SJCRH30 (cell line): ENCODE measurements around the gene IQCE. TPM values are rescaled to one million over a fixed set of nuclear protein-coding genes. Genes with fewer than 3 reads are reported as not detected.

Experiments used
- DNase-seq, 2 experiments: peaks; one replicate each; pipeline ENCODE4 v3.0.0-alpha.2; 2015 to 2020
- H3K27ac ChIP-seq: fragments of 250-450 bp; sonication (Bioruptor Pico); 2 replicates; pipeline ENCODE4 v1.5.1; 2020; ENCODE audit warnings: mild to moderate bottlenecking, moderate library complexity
- H3K27me3 ChIP-seq: fragments of 250-450 bp; sonication (Bioruptor Pico); 2 replicates; pipeline ENCODE4 v1.5.1; 2020; ENCODE audit warnings: mild to moderate bottlenecking, moderate library complexity
- H3K36me3 ChIP-seq: fragments of 250-450 bp; sonication (Bioruptor Pico); 2 replicates; pipeline ENCODE4 v1.5.1; 2020; ENCODE audit warnings: mild to moderate bottlenecking, moderate library complexity
- H3K4me1 ChIP-seq: fragments of 250-450 bp; sonication (Bioruptor Pico); 2 replicates; pipeline ENCODE4 v1.5.1; 2020; ENCODE audit warnings: mild to moderate bottlenecking, moderate library complexity
- H3K4me3 ChIP-seq: fragments of 250-450 bp; sonication (Bioruptor Pico); 2 replicates; pipeline ENCODE4 v1.5.1; 2020; ENCODE audit warnings: mild to moderate bottlenecking, moderate library complexity
- H3K9me3 ChIP-seq: fragments of 250-450 bp; sonication (Bioruptor Pico); replicated peaks from 2 replicates; pipeline ENCODE4 v1.5.1; 2020; ENCODE audit warnings: mild to moderate bottlenecking, moderate library complexity
- total RNA-seq: library from RNA; depleted of rRNA; stranded (reverse); fragments of >200 nt; shearing (Covaris generic); gene quantifications from 2 replicates; pipeline ENCODE4 v1.2.3, GENCODE V29; 2014; rRNA removed

The IQCE gene
- total RNA-seq, 1 experiment from 2014 or later, result 5.0 TPM

DNA sequence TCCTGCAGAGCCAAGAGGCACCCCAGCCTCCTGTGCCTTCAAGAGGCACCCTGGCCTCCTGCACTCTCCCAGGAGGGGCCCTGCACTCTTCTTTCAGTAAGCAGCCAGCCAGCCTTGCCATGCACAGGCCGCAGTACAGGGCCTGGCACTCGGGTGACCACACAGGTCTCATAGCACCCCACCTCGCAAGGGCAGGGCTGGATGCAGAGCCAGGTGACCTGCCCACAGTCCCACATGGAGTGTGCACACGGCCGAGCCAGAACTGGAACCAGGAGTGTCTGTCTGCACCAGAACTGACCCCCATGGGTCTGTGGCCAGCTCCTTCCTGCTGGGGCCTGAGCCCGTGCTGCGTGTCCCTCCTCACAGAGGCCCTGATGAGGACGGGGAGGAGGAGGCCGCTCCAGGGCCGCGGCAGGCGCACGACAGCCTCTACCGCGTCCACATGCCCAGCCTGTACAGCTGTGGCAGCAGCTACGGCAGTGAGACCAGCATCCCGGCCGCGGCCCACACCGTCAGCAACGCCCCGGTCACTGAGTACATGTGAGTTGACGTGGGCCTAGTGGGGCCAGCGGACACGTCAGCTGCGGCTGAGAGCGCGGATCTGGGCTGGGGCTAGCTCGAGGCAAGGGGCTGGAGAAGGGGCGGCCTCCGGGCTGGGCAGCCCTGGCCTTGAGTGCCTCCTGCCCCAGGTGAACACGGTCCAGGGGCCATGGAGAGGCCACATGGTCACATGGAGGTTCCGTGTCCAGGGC, 99.3 kb downstream of the IQCE start:
- Histone ChIP-seq H3K4me3 (no peak overlapping the region), H3K36me3 (peaks cover 33% of the 10 kb centered on the region), H3K9me3 (no peaks in the 10 kb centered on the region), H3K27me3 (no peaks in the 10 kb centered on the region), H3K4me1 (no peaks in the 10 kb centered on the region), H3K27ac (no peak overlapping the region)
- DNase-seq, result no peak

GRCh38 chr7:2658941-2659340, 100.2 kb downstream of the IQCE start:
- no peaks in the 10 kb centered on the region for H3K9me3 ChIP-seq
- H3K36me3 ChIP-seq, result peaks cover 24% of the 10 kb centered on the region
- H3K4me1 ChIP-seq, result no peaks in the 10 kb centered on the region
- DNase-seq, result no peak
- H3K27ac ChIP-seq, result no peak overlapping the region
- H3K27me3 ChIP-seq, result no peaks in the 10 kb centered on the region
- H3K4me3 ChIP-seq, result no peak overlapping the region

- no peaks in the 10 kb centered on the region for H3K4me1 ChIP-seq
- no peaks in the 10 kb centered on the region for H3K9me3 ChIP-seq
- peaks cover 22% of the 10 kb centered on the region for H3K36me3 ChIP-seq
- no peaks in the 10 kb centered on the region for H3K27me3 ChIP-seq
- DNase-seq, result no peak
- no peak overlapping the region for H3K4me3 ChIP-seq
- no peak overlapping the region for H3K27ac ChIP-seq
These were observed 101.0 kb downstream of the IQCE start for GRCh38 chr7:2659556-2660358.

- Histone ChIP-seq H3K27ac (no peak overlapping the region), H3K36me3 (peaks cover 15% of the 10 kb centered on the region), H3K4me3 (no peak overlapping the region), H3K4me1 (no peaks in the 10 kb centered on the region), H3K9me3 (no peaks in the 10 kb centered on the region), H3K27me3 (no peaks in the 10 kb centered on the region)
- DNase-seq, result no peak
These were observed 101.7 kb downstream of the IQCE start for GRCh38 chr7:2660359-2661095.

- DNase-seq, result no peak
These were observed 102.3 kb downstream of the IQCE start for GRCh38 chr7:2661096-2661449.

DNA sequence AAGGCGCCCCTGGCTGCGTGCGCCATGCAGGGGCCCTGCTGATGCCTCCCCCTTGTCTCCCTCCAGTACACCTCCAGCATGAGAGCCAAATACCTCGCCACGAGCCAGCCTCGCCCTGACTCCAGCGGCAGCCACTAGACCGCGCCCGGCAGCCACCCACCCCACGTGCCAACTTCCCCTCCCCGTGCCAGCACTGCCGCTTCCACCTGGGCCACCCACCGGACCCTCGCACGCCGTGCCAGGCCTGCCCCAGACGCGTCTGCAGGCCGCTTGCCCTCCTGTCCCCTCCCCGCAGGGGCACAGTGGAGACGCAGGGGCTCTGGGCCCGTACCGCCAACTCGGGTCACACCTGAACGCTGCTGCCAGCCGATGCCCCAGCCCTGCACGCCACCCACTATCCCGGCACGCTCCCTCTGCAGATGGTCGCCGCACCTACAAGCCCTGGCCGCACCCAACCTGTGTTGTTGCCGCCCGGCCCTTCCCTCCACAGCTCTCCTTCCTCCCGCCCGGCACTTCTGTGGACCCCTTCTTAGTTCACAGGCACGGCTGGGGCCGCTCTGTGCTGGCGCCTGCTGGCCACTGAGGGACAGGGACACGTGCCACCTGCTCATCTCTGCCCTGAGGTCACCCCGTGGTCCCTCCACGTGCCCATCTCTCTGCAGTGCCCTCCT, 103.0 kb downstream of the IQCE start:
- no peak for DNase-seq
- no peaks in the 10 kb centered on the region for H3K4me1 ChIP-seq
- H3K4me3 ChIP-seq, result no peak overlapping the region
- H3K36me3 ChIP-seq, result peaks cover 8% of the 10 kb centered on the region
- H3K9me3 ChIP-seq, result no peaks in the 10 kb centered on the region
- no peak overlapping the region for H3K27ac ChIP-seq
- H3K27me3 ChIP-seq, result no peaks in the 10 kb centered on the region

More at GRCh38 chr7:2661096-2661449, 102.3 kb downstream of the IQCE start:
- Histone ChIP-seq H3K4me1 (no peaks in the 10 kb centered on the region), H3K9me3 (no peaks in the 10 kb centered on the region), H3K27ac (no peak overlapping the region), H3K36me3 (peaks cover 11% of the 10 kb centered on the region), H3K27me3 (no peaks in the 10 kb centered on the region), H3K4me3 (no peak overlapping the region)

DNA sequence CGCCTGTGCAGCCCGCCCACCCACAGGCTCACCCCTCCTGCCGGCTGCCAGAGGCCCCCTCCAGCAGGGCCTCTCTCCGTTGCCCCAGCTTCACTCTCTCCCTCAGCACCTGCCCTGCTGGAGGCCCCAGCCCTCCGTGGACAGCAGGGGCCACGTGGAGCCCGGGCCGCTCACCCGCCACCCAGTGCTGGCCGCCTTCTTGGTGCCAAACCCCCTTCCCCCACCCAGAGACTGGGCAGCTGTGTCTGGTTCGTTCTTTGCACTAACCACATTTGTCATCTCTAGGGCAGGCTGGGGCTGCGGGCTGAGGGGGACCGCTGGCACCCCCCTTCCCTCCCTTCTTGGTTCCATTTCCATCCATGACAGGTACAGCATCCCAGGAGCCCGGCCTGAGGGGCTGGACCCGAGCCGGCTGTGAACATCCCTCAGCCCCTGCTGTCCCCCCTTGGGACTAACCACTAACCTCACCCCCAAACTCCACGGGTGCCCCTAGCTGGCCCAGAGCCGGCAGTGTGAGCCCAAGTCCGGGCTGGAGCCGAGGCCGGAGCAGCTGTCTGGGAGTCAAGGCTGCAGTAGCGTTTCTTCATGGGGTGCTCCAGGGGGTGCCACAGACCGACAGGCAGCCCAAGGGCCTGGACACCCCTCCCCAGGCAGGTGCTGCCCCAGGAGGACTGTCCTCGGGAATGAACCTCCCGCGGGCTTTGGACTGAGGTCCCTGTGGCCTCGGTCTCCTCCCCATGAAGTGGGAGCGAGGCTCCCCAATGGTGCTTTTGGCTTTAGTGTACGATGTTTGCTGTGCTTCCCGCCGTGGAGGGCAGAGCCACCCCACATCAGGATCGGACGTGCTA, 103.7 kb downstream of the IQCE start:
- H3K36me3 ChIP-seq, result peaks cover 3% of the 10 kb centered on the region; the same call in 1 of the 2 replicates
- H3K9me3 ChIP-seq, result no peaks in the 10 kb centered on the region
- no peaks in the 10 kb centered on the region for H3K27me3 ChIP-seq
- H3K4me1 ChIP-seq, result no peaks in the 10 kb centered on the region
- H3K4me3 ChIP-seq, result no peak overlapping the region
- H3K27ac ChIP-seq, result no peak overlapping the region
- DNase-seq, result no peak

DNA sequence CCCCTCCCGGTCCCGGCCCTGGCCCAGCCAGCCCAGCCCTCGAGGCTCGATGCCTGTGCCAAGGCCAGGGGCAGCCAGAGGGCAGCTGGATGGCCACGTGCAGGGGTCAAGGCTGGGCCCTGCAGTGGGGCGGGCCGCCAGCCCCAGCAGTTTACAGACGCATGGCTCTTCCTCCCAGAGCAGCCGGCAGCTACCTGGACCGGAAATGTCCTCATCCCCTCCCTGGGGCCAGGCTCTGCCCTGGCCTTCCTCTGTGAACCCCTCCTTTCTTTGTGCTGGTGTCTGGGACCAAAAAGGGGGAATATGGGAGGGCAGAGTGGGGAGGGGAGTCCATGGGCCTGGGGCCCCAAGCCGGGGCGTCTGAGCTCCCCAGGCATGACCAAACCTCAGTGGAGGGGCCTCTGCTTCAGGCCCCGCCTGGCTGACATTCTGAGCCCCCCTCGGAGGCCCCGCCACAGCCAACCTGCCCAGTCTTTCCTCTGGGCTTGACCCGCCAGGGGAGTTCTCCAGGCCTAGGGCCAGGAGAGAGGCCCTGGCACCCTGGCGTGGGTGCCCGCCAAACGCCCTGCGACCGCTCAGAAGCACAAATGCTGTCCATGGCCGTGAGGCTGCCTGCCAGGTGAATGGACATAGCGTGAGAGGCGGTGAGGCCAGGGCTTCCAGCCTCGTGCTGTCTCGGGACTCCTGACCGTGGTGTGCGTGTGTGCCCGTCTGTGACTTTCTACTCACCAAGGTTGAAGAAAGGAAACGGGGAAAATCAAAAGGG, 104.5 kb downstream of the IQCE start:
- no peaks in the 10 kb centered on the region for H3K4me1 ChIP-seq
- H3K9me3 ChIP-seq, result no peaks in the 10 kb centered on the region
- DNase-seq, result no peak
- H3K36me3 ChIP-seq, result peaks cover 3% of the 10 kb centered on the region; the same call in 1 of the 2 replicates
- no peak overlapping the region for H3K27ac ChIP-seq
- no peaks in the 10 kb centered on the region for H3K27me3 ChIP-seq
- no peak overlapping the region for H3K4me3 ChIP-seq

DNA sequence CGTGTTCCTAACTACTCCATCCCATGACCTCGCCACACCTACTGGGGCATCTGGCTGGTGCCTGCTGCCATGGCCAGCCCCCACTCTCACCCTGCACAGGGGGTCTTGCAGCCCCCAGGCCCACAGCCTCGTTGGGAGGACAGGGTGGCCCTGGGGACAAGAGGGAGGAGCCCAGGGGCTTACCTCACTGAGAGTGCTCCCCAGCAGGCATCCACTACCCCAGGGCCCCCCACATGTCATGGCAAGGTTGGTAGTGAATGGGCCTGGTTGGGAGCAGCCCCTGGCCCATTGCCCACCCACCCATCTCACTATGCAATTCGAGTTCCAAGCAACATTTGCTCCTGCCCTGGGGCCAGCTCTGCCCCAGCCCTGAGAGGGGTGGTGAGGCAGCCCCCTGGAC, 105.2 kb downstream of the IQCE start:
- no peak overlapping the region for H3K27ac ChIP-seq
- no peaks in the 10 kb centered on the region for H3K9me3 ChIP-seq
- H3K36me3 ChIP-seq, result no peaks in the 10 kb centered on the region; the same call in 1 of the 2 replicates
- no peak for DNase-seq
- H3K4me1 ChIP-seq, result no peaks in the 10 kb centered on the region
- no peak overlapping the region for H3K4me3 ChIP-seq
- H3K27me3 ChIP-seq, result no peaks in the 10 kb centered on the region

Other genes with a start within 250 kb of the IQCE start
- gene SNX8, start 244.5 kb upstream of the IQCE start, total RNA-seq, result 18.0 and 27.5 TPM in 2 replicates
- gene EIF3B, start 204.2 kb upstream of the IQCE start, total RNA-seq, result 205 and 212 TPM in 2 replicates
- 7.4 and 7.8 TPM in 2 replicates for gene CHST12, start 155.4 kb upstream of the IQCE start, total RNA-seq
- gene GRIFIN, start 82.6 kb upstream of the IQCE start, total RNA-seq, result not detected in 2 replicates
- 20.3 and 25.2 TPM in 2 replicates for gene LFNG, start 39.2 kb upstream of the IQCE start, total RNA-seq
- gene BRAT1, start 3.5 kb upstream of the IQCE start, total RNA-seq, result 38.5 and 41.5 TPM in 2 replicates
- 54.9 and 58.8 TPM in 2 replicates for gene TTYH3, start 73.0 kb downstream of the IQCE start, total RNA-seq
- gene AMZ1, start 129.2 kb downstream of the IQCE start, total RNA-seq, result 0.02 and 0.05 TPM in 2 replicates